Ovary (tissue), 3 donors: ENCODE data around the gene RAB6A.

Experiments
- EP300 ChIP-seq: sonication (generic); formaldehyde crosslinking; IDR thresholded peaks from one replicate; pipeline ENCODE4 v1.6.1; 2017; ENCODE audit warnings: antibody characterized with exemption
- POLR2A ChIP-seq: fragments of 450-650 bp; IDR thresholded peaks from one replicate; pipeline ENCODE4 v1.6.1; 2017; ENCODE audit warnings: antibody characterized with exemption, mild to moderate bottlenecking, moderate library complexity
- TF ChIP-seq, protein P1 (sequence below), 3 donors: fragments of 450-650 bp in 2 of 3; fragments of 200-600 bp in 1 of 3; IDR thresholded peaks; one replicate each; pipeline versions ENCODE4 v1.5.1 to v1.8.0; 2016 to 2022; ENCODE audit warnings: antibody characterized with exemption in 3 of 3, mild to moderate bottlenecking in 1 of 3
- donor health status: DM: no; HTN: no; CAD: no.

GRCh38 chr11:73651252-73651651 lies 109.6 kb downstream of the RAB6A start:
- TF ChIP-seq, protein P1, sequence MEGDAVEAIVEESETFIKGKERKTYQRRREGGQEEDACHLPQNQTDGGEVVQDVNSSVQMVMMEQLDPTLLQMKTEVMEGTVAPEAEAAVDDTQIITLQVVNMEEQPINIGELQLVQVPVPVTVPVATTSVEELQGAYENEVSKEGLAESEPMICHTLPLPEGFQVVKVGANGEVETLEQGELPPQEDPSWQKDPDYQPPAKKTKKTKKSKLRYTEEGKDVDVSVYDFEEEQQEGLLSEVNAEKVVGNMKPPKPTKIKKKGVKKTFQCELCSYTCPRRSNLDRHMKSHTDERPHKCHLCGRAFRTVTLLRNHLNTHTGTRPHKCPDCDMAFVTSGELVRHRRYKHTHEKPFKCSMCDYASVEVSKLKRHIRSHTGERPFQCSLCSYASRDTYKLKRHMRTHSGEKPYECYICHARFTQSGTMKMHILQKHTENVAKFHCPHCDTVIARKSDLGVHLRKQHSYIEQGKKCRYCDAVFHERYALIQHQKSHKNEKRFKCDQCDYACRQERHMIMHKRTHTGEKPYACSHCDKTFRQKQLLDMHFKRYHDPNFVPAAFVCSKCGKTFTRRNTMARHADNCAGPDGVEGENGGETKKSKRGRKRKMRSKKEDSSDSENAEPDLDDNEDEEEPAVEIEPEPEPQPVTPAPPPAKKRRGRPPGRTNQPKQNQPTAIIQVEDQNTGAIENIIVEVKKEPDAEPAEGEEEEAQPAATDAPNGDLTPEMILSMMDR (IDR thresholded peaks at IDR 0.05): no peak
- TF ChIP-seq POLR2A: no peak
- TF ChIP-seq EP300: no peak
